Epithelial cell of esophagus (primary cell): ENCODE data around the gene CRYBG1.
A peak's percentile ranks its signal among the peaks of the same experiment; 100 is the strongest.

Experiments
- DNase-seq: peaks from one replicate; pipeline ENCODE4 v3.0.0; 2010; ENCODE audit warnings: low read depth
- H3K4me3 ChIP-seq: 2 replicates; pipeline ENCODE4 v1.5.1; 2011; ENCODE audit warnings: mild to moderate bottlenecking, low read length, control low read depth
- TF ChIP-seq, protein P1 (sequence below): IDR thresholded peaks from 2 replicates; pipeline ENCODE4 v1.5.1; 2011; ENCODE audit warnings: low read depth, mild to moderate bottlenecking, low read length, control low read depth, inconsistent platforms; ENCODE audit not compliant: insufficient read depth; ENCODE audit errors: missing control alignments

Gene CRYBG1

DNA sequence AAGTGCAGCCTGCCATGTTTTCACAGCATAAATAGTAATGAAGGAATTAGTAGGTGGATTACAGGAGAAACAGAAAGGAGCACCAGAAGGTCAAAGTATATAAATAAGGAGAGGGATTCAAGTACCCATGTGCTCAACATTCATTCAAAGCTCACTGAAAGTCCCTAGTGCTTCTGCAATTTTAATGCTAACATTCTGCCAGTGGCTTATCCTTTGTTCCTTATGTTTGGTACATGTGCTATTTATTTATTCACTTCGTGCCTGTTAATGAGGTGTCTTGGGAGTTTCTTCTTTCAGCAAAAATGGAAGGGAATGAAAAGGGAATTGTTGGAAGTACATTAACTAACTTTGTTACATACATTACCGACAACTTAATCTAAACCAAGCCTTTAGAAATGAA is 105.7 kb downstream of the CRYBG1 start:
- H3K4me3 ChIP-seq: no peak overlapping the region
- TF ChIP-seq, protein P1, sequence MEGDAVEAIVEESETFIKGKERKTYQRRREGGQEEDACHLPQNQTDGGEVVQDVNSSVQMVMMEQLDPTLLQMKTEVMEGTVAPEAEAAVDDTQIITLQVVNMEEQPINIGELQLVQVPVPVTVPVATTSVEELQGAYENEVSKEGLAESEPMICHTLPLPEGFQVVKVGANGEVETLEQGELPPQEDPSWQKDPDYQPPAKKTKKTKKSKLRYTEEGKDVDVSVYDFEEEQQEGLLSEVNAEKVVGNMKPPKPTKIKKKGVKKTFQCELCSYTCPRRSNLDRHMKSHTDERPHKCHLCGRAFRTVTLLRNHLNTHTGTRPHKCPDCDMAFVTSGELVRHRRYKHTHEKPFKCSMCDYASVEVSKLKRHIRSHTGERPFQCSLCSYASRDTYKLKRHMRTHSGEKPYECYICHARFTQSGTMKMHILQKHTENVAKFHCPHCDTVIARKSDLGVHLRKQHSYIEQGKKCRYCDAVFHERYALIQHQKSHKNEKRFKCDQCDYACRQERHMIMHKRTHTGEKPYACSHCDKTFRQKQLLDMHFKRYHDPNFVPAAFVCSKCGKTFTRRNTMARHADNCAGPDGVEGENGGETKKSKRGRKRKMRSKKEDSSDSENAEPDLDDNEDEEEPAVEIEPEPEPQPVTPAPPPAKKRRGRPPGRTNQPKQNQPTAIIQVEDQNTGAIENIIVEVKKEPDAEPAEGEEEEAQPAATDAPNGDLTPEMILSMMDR: no peak
- DNase-seq: no peak

DNA sequence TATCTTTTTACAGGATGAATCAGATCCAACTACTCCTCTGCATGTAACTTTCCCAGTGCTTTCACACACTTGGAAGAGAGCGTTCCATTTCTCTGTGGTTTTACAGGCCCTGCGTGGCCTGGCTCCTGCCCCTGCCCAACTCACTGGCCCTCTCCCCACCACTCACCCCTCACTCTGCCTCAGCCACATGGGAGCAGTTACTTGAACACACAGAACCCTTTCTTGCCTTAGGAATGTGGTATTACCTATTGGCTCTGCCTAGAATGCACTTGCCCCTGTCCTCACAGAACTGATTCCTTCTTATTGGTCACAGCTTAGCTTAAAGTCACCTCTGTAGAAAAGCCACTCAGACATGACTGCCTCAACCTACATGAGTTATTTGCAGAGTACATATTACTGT is 108.4 kb downstream of the CRYBG1 start:
- no peak for DNase-seq
- TF ChIP-seq, protein P1: no peak
- H3K4me3 ChIP-seq: no peak overlapping the region

DNA sequence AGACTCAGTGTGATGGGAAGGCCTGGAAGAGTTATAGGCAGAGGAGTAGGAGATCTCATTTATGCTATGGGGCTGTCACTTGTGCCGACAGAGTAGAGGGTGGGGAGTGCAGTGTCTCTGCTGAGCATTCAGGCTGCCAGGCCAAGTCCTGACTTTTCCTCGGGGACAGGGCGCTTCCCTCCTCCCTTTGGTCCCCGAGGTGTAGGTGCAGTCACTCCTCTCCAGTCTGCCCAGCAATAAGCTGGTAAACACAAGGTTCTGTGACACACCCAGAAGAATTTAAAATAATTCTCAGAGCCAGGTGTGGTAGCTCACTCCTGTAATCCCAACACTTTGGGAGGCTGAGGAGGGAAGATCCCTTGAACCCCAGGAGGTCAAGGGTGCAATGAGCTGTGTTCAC is 109.4 kb downstream of the CRYBG1 start:
- TF ChIP-seq, protein P1: no peak
- no peak overlapping the region for H3K4me3 ChIP-seq

DNA sequence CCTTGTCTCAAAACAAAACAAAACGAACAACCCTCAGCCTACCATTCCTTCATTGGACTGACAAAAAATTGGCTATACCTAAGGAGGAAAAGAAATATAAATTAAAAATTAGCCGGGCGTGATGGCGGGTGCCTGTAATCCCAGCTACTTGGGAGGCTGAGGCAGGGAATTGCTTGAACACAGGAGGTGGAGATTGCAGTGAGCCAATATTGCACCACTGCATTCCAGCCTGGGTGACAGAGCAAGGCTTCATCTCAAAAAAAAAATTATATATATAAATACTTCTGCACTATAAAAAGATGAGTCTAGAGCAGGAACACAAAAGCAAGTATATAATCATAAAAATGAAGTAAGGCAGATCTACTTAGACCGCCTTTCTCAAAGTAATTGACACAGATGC is 109.8 kb downstream of the CRYBG1 start:
- TF ChIP-seq, protein P1: no peak
- peak; percentile 36 for DNase-seq
- H3K4me3 ChIP-seq: no peak overlapping the region

More for the DNA sequence above, 109.4 kb downstream of the CRYBG1 start:
- peak; percentile 7 for DNase-seq

DNA sequence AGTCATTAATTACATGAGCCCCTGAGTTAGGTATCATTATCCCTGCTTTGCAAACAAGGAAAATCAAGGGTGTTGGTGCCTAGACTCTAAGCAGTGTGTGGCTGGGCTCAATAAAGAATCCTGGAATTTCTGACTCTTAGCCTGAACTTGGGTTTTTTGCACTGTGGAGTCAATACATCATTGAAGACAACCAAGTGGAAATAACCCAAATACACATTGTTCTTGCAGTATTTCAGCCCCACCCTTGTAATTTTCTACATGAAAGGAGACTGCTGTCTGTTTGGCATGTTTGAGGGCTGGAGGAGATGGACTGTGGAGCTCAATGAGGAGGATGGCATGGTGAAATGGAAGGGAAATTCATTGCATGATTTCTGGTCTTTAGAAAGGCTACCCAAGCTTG is 110.3 kb downstream of the CRYBG1 start:
- no peak for DNase-seq
- TF ChIP-seq, protein P1: no peak

DNA sequence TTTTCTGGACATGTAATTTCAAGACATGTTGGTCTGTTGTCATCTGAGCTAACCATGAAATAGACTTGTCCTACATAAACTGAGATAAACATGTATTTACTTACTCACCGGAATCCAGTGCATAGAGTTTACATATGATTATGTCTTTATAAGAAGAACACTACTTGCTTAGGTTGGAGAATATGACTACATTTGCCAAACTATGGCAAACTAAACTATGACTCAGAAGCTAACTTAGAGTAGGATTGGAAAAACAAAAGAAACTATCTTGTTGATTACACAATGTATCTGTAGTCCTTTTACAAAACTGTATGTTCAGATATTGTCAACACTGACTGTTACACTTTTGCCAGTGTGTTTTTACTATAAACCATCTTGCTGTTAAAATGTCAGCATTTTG is 113.3 kb downstream of the CRYBG1 start:
- DNase-seq: peak; percentile 90
- TF ChIP-seq, protein P1: no peak

More for the DNA sequence above, 110.3 kb downstream of the CRYBG1 start:
- H3K4me3 ChIP-seq: no peak overlapping the region

DNA sequence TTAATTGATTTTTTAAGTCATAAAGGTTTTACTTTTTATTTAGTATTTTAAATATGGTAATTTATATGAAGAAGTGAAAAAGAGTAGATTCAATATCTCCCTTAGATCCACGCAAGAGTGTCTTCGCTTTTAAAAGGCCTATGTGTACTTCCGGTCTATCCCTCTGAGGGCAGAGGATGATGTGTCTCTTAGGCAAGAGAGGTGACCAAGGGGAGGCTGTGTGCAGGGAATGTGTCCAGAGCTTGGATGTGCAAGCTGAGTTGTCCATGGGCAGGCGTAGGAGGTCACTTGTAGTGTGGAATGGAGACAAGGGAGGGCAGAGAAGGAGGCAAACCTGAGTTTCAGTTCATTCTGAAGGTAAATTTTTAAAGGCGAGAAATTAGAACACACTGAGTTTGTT is 113.9 kb downstream of the CRYBG1 start:
- peak; percentile 13 for DNase-seq
- H3K4me3 ChIP-seq: no peak overlapping the region
- TF ChIP-seq, protein P1: no peak

More for the DNA sequence above, 113.3 kb downstream of the CRYBG1 start:
- H3K4me3 ChIP-seq: no peak overlapping the region
